ENCODE results near the gene SRGAP1.

- no peak for TF ChIP-seq CTCF (IDR thresholded peaks at IDR 0.05; ENCODE audit: poor library complexity)
- no peak for TF ChIP-seq EZH2 (IDR thresholded peaks at IDR 0.05; ENCODE audit: borderline replicate concordance)
These were observed 24.1 kb upstream of the SRGAP1 start for GRCh38 chr12:63820427-63820826.
